Keratinocyte (primary cell): Measurements from ENCODE around the gene RALGPS2.

ENCODE experiments used
- CTCF ChIP-seq, 3 experiments: IDR thresholded peaks in 1 of 3; conservative IDR thresholded peaks in 1 of 3; optimal IDR thresholded peaks in 1 of 3; 2 replicates in 2 of 3; 3 replicates in 1 of 3; pipeline versions ENCODE3 to v1.5.1; 2011; ENCODE audit warnings: low read length in 3 of 3, mild to moderate bottlenecking in 3 of 3, moderate library complexity in 2 of 3, control low read depth in 1 of 3, inconsistent platforms in 1 of 3; ENCODE audit not compliant: insufficient read depth in 2 of 3; ENCODE audit errors: extremely low read depth in 1 of 3
- EZH2 ChIP-seq: IDR thresholded peaks from one replicate; pipeline ENCODE4 v1.6.1; 2012; ENCODE audit warnings: inconsistent platforms, mild to moderate bottlenecking, low read length, moderate library complexity

- TF ChIP-seq CTCF (optimal IDR thresholded peaks at IDR 0.05 in 1 of 3, IDR thresholded peaks at IDR 0.05 in 1 of 3, conservative IDR thresholded peaks at IDR 0.05 in 1 of 3; ENCODE audit: extremely low read depth in 1 of 3, insufficient read depth in 2 of 3, low read length in 3 of 3): no peak
- no peak for TF ChIP-seq EZH2
Observed at GRCh38 chr1:178867670-178868069, 142.6 kb downstream of the RALGPS2 start.
